ENCODE data around the gene ATG101.
A peak's percentile ranks its signal among the peaks of the same experiment; 100 is the strongest.

ATG101 gene

GRCh38 chr12:52057638-52058576 is 11.9 kb upstream of the ATG101 start:
- no peak for DNase-seq (ENCODE audit: low read depth in 2 of 2, low spot score in 1 of 2)

GRCh38 chr12:52058631-52059361 is 11.0 kb upstream of the ATG101 start:
- DNase-seq (ENCODE audit: low read depth in 2 of 2, low spot score in 1 of 2): peak in 1 of 2 donors; percentile 21

- peak in 1 of 2 donors; percentile 55 for DNase-seq (ENCODE audit: low read depth in 2 of 2, low spot score in 1 of 2)
Observed at GRCh38 chr12:52059582-52060497, 9.9 kb upstream of the ATG101 start.

- DNase-seq (ENCODE audit: low read depth in 2 of 2, low spot score in 1 of 2): peak in 1 of 2 donors; percentile 43
Observed at GRCh38 chr12:52060498-52061177, 9.1 kb upstream of the ATG101 start.

GRCh38 chr12:52061470-52062166 is 8.2 kb upstream of the ATG101 start:
- DNase-seq (ENCODE audit: low read depth in 2 of 2, low spot score in 1 of 2): no peak

GRCh38 chr12:52062167-52063081 is 7.4 kb upstream of the ATG101 start:
- no peak for DNase-seq (ENCODE audit: low read depth in 2 of 2, low spot score in 1 of 2)

- DNase-seq (ENCODE audit: low read depth in 2 of 2, low spot score in 1 of 2): no peak
Observed at GRCh38 chr12:52063082-52063924, 6.5 kb upstream of the ATG101 start.

- no peak for DNase-seq (ENCODE audit: low read depth in 2 of 2, low spot score in 1 of 2)
Observed at GRCh38 chr12:52063981-52064649, 5.7 kb upstream of the ATG101 start.

GRCh38 chr12:52066346-52067080 is 3.3 kb upstream of the ATG101 start:
- DNase-seq (ENCODE audit: low read depth in 2 of 2, low spot score in 1 of 2): no peak

GRCh38 chr12:52067081-52067374 is 2.8 kb upstream of the ATG101 start:
- DNase-seq (ENCODE audit: low read depth in 2 of 2, low spot score in 1 of 2): no peak

GRCh38 chr12:52070185-52070925 is 577 bp downstream of the ATG101 start:
- DNase-seq (ENCODE audit: low read depth in 2 of 2, low spot score in 1 of 2): no peak

GRCh38 chr12:52073531-52074381 is 4.0 kb downstream of the ATG101 start:
- no peak for DNase-seq (ENCODE audit: low read depth in 2 of 2, low spot score in 1 of 2)

- no peak for DNase-seq (ENCODE audit: low read depth in 2 of 2, low spot score in 1 of 2)
Observed at GRCh38 chr12:52074971-52075724, 5.4 kb downstream of the ATG101 start.

- no peak for DNase-seq (ENCODE audit: low read depth in 2 of 2, low spot score in 1 of 2)
Observed at GRCh38 chr12:52076811-52077210, 7.0 kb downstream of the ATG101 start.

- DNase-seq (ENCODE audit: low read depth in 2 of 2, low spot score in 1 of 2): no peak
Observed at GRCh38 chr12:52078276-52078675, 8.5 kb downstream of the ATG101 start.

Measured in stimulated activated CD8-positive, alpha-beta memory T cell treated with anti-CD3 and anti-CD28 coated beads, Interleukin-4, amount 100 ng/mL, for 1 hour (primary cell).